ENCODE measurements around the gene BRD7.

DNA sequence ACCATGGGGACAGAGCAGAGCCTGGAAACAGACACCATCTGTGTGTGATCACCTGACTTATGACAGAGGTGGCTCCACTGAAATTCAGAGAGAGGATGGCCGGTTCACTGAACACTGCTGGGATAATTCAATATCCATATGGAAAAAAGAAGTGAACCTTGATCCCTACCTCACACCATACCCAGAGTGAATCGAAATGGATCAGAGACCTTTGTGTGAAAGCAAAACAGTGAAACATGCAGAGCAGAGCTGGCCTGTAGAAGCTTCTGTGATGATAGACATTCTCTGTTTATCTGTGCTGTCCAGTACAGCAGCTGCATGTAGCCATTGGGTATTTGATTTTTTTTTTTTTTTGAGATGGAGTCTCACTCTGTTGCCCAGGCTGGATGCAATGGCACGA, 82.1 kb downstream of the BRD7 start:
- no peak for TF ChIP-seq EZH2 (IDR thresholded peaks at IDR 0.05; ENCODE audit: borderline replicate concordance, low read length)
- TF ChIP-seq, protein P1, sequence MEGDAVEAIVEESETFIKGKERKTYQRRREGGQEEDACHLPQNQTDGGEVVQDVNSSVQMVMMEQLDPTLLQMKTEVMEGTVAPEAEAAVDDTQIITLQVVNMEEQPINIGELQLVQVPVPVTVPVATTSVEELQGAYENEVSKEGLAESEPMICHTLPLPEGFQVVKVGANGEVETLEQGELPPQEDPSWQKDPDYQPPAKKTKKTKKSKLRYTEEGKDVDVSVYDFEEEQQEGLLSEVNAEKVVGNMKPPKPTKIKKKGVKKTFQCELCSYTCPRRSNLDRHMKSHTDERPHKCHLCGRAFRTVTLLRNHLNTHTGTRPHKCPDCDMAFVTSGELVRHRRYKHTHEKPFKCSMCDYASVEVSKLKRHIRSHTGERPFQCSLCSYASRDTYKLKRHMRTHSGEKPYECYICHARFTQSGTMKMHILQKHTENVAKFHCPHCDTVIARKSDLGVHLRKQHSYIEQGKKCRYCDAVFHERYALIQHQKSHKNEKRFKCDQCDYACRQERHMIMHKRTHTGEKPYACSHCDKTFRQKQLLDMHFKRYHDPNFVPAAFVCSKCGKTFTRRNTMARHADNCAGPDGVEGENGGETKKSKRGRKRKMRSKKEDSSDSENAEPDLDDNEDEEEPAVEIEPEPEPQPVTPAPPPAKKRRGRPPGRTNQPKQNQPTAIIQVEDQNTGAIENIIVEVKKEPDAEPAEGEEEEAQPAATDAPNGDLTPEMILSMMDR (conservative IDR thresholded peaks at IDR 0.05 in 1 of 2, IDR thresholded peaks at IDR 0.05 in 1 of 2; ENCODE audit: extremely low read depth in 1 of 2, insufficient read depth in 1 of 2, low read depth in 1 of 2, low read length in 2 of 2) = no peak

All from mammary epithelial cell (primary cell).